HFFc6 (cell line): ENCODE results near the gene PTPRN2. TPM values are rescaled to one million over a fixed set of nuclear protein-coding genes. Genes with fewer than 3 reads are reported as not detected.
"Not testable (repeated sequence)": the region's sequence is repeated elsewhere in the genome, so short reads cannot be mapped to it uniquely, and the experiment has no call there.

ENCODE experiments used
- DNase-seq: peaks from one replicate; pipeline ENCODE4 v3.0.0-alpha.2; 2018
- H3K27ac Mint-ChIP-seq: 2 replicates; pipeline ENCODE4 v1.8.0; 2020; ENCODE audit warnings: mild to moderate bottlenecking, mixed read lengths
- H3K27me3 Mint-ChIP-seq: 2 replicates; pipeline ENCODE4 v1.8.0; 2021; ENCODE audit warnings: mild to moderate bottlenecking, moderate library complexity, mixed read lengths; ENCODE audit not compliant: insufficient read depth
- H3K36me3 Mint-ChIP-seq: 2 replicates; pipeline ENCODE4 v1.8.0; 2021; ENCODE audit warnings: low read depth, mixed read lengths
- H3K4me1 Mint-ChIP-seq: 2 replicates; pipeline ENCODE4 v1.8.0; 2020; ENCODE audit warnings: low read depth, mixed read lengths
- H3K4me3 Mint-ChIP-seq: 2 replicates; pipeline ENCODE4 v1.8.0; 2020; ENCODE audit warnings: mild to moderate bottlenecking, moderate library complexity, mixed read lengths
- H3K9me3 Mint-ChIP-seq: 2 replicates; pipeline ENCODE4 v1.8.0; 2020; ENCODE audit warnings: mild to moderate bottlenecking, mixed read lengths
- total RNA-seq, 6 experiments: library from RNA; stranded (reverse); fragmentation: NEBNext Ultra II Directional; extraction: Animal tissue kit (Norgen Biotek cat#: 25700); gene quantifications; 2 replicates in 1 of 6; 3 replicates in 5 of 6; pipeline ENCODE4 v1.2.3, GENCODE V29; 2021
- TF ChIP-seq, protein P1 (sequence below): fragments of 200-600 bp; sonication (generic); IDR thresholded peaks from 2 replicates; pipeline ENCODE4 v1.5.0; 2021; ENCODE audit warnings: antibody characterized with exemption, mild to moderate bottlenecking

The PTPRN2 gene
- total RNA-seq, 6 experiments from 2014 or later = 0.05 to 0.27 (median 0.23) TPM

DNA sequence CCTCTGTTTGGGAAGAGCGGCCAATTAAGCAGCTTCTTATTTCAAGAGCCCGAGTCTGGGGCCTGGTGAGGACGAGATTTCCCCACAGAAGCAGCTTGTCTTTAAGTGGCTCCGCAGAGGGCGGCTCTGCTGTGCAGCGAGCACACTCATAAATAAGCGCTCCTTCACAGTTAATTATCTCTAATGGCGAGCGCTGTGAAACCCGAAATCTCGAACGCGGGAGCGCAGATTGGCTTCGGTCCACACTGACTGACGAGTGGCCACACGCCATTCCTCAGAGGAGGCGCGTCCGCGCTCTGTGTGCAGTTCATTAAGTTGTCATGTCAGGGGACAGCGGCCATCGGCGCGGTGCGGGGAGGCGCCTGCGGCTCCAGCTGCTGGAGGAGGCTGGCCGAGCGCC, 689.9 kb downstream of the PTPRN2 start:
- H3K27me3 Mint-ChIP-seq = peaks cover 8% of the 10 kb centered on the region; the same call in 1 of the 2 replicates
- no peak overlapping the region for H3K4me3 Mint-ChIP-seq
- no peak for DNase-seq
- TF ChIP-seq, protein P1, sequence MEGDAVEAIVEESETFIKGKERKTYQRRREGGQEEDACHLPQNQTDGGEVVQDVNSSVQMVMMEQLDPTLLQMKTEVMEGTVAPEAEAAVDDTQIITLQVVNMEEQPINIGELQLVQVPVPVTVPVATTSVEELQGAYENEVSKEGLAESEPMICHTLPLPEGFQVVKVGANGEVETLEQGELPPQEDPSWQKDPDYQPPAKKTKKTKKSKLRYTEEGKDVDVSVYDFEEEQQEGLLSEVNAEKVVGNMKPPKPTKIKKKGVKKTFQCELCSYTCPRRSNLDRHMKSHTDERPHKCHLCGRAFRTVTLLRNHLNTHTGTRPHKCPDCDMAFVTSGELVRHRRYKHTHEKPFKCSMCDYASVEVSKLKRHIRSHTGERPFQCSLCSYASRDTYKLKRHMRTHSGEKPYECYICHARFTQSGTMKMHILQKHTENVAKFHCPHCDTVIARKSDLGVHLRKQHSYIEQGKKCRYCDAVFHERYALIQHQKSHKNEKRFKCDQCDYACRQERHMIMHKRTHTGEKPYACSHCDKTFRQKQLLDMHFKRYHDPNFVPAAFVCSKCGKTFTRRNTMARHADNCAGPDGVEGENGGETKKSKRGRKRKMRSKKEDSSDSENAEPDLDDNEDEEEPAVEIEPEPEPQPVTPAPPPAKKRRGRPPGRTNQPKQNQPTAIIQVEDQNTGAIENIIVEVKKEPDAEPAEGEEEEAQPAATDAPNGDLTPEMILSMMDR = no peak
- peaks cover 11% of the 10 kb centered on the region for H3K36me3 Mint-ChIP-seq
- H3K4me1 Mint-ChIP-seq = no peaks in the 10 kb centered on the region
- H3K27ac Mint-ChIP-seq = no peak overlapping the region
- H3K9me3 Mint-ChIP-seq = peaks cover 79% of the 10 kb centered on the region

DNA sequence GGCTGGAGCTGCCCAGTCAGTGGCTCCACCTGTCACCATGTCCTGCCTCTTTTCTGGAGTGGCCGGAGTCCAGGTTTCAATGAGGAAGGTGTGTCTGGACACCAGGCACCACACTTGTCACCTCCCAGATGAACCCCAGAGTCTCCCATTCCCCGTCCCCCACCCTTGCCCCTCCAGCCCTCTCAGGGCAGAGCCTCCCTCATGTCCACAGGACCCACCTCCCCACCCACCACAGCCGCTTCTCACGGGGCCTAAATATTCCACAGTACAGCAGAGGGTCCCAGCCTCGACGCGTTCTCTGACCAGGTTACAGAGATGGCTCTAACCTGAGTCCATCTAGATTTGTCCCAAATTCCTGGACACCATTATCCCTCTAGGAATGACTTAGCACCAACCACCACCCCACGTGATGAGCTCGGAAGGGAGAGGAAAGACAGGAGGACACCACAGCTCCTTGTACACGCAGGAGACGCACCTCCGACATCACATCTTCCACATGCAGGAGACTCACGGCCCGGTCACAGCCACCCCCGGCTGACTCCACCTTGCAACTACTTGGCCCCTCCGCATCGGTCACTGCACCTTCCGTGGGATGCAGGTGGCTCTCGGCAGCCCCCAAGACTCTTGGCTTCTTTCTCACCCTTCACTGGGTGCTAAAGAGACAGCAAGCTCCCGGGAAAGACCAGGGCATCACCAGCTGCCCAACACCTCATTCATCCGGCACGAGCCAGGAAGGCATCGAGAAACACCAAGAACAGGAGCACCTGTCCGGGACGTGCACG, 690.7 kb downstream of the PTPRN2 start:
- Mint-ChIP-seq H3K4me1 (no peaks in the 10 kb centered on the region), H3K27me3 (peaks cover 8% of the 10 kb centered on the region; the same call in 1 of the 2 replicates), H3K4me3 (no peak overlapping the region), H3K9me3 (peaks cover 83% of the 10 kb centered on the region), H3K27ac (no peak overlapping the region), H3K36me3 (peaks cover 11% of the 10 kb centered on the region)
- TF ChIP-seq, protein P1 = no peak
- no peak for DNase-seq

- H3K4me1 Mint-ChIP-seq, H3K27me3 Mint-ChIP-seq, H3K4me3 Mint-ChIP-seq, H3K27ac Mint-ChIP-seq, DNase-seq: not testable (repeated sequence)
- Mint-ChIP-seq H3K36me3 (peaks cover 11% of the 10 kb centered on the region), H3K9me3 (peaks cover 77% of the 10 kb centered on the region)
Measured at GRCh38 chr7:157896376-157896675, 691.3 kb downstream of the PTPRN2 start.

- H3K27ac Mint-ChIP-seq = no peak overlapping the region
- peaks cover 72% of the 10 kb centered on the region for H3K9me3 Mint-ChIP-seq
- DNase-seq = no peak
- peaks cover 2% of the 10 kb centered on the region; the same call in 1 of the 2 replicates for H3K27me3 Mint-ChIP-seq
- H3K4me3 Mint-ChIP-seq = no peak overlapping the region
- peaks cover 7% of the 10 kb centered on the region for H3K36me3 Mint-ChIP-seq
- H3K4me1 Mint-ChIP-seq = no peaks in the 10 kb centered on the region
- TF ChIP-seq, protein P1 = no peak
Measured at GRCh38 chr7:157895520-157896375, 691.9 kb downstream of the PTPRN2 start.

DNA sequence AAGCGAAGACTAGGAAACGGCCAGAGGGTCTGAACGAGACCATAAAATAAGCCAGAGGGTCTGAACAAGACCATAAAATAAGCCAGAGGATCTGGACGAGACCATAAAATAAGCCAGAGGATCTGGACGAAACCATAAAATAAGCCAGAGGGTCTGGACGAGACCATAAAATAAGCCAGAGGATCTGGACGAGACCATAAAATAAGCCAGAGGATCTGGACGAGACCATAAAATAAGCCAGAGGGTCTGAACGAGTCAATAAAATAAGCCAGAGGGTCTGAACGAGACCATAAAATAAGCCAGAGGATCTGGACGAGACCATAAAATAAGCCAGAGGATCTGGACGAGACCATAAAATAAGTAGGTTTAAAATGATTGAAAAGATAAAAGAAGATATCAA, 692.5 kb downstream of the PTPRN2 start:
- H3K27me3 Mint-ChIP-seq, H3K27ac Mint-ChIP-seq, H3K4me3 Mint-ChIP-seq, H3K36me3 Mint-ChIP-seq, H3K4me1 Mint-ChIP-seq, DNase-seq: not testable (repeated sequence)
- peaks cover 72% of the 10 kb centered on the region for H3K9me3 Mint-ChIP-seq

DNA sequence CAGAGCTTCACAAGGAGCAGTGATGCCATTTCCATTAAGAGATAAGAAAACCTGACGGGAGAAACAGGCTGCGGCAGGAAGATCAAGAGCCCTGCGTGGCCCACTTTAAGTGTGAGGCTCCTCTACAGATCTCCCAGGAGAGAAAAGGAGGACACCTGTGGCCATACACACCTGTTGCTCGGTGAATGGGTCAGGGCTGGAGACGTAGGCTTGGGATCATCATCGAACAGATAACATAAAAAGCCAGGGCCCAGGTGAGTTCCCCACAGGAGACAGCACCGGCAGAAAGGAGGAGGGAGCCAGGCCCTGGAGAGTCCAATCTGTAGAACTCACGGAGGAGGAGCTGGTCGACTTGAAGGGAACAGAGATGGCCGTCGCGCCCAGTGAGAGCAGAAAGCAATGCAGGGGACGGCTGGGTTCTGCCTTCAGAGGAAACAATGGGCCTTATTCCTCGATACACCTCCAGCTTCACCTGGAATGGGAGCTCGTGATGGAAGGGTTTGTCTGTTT, 694.0 kb downstream of the PTPRN2 start:
- H3K27me3 Mint-ChIP-seq = peaks cover 2% of the 10 kb centered on the region

More for the DNA sequence above, 694.0 kb downstream of the PTPRN2 start:
- Mint-ChIP-seq H3K4me1 (no peaks in the 10 kb centered on the region), H3K4me3 (no peak overlapping the region), H3K36me3 (peaks cover 5% of the 10 kb centered on the region; the same call in 1 of the 2 replicates), H3K9me3 (peaks cover 71% of the 10 kb centered on the region), H3K27ac (no peak overlapping the region)
- no peak for DNase-seq
- TF ChIP-seq, protein P1 = no peak
